HG02885 (cell line): ENCODE data around the gene NPBWR2.

Experiments
- ATAC-seq: cut with Tn5 transposase; IDR thresholded peaks from one replicate; pipeline ENCODE4 v1.9.1; 2021; ENCODE audit warnings: mild to moderate bottlenecking; ENCODE audit not compliant: unreplicated experiment, poor library complexity

NPBWR2 gene

GRCh38 chr20:64064145-64064698 is 43.1 kb downstream of the NPBWR2 start:
- ATAC-seq, result no peak

GRCh38 chr20:64063389-64064144 is 43.8 kb downstream of the NPBWR2 start:
- no peak for ATAC-seq

GRCh38 chr20:64062596-64063388 is 44.6 kb downstream of the NPBWR2 start, which contains the start of gene TCEA2:
Gene TCEA2, plus strand, starts transcription at chr20:64063198. Its CDS starts 115 bp downstream, at chr20:64063313.
- ATAC-seq, result peak; percentile 84

- ATAC-seq, result no peak
Measured at GRCh38 chr20:64062276-64062595, 45.1 kb downstream of the NPBWR2 start.

- no peak for ATAC-seq
Measured at GRCh38 chr20:64058536-64058935, 48.8 kb downstream of the NPBWR2 start.

GRCh38 chr20:64057628-64058498 is 49.5 kb downstream of the NPBWR2 start:
- ATAC-seq, result no peak

GRCh38 chr20:64056889-64057627 is 50.3 kb downstream of the NPBWR2 start:
- ATAC-seq, result no peak

- no peak for ATAC-seq
Measured at GRCh38 chr20:64056639-64056888, 50.8 kb downstream of the NPBWR2 start.

- no peak for ATAC-seq
Measured at GRCh38 chr20:64055893-64056638, 51.3 kb downstream of the NPBWR2 start.

- ATAC-seq, result no peak
Measured at GRCh38 chr20:64055396-64055892, 51.9 kb downstream of the NPBWR2 start.

GRCh38 chr20:64053841-64054661 is 53.3 kb downstream of the NPBWR2 start:
- ATAC-seq, result no peak
